ENCODE results near the gene CCRL2. TPM values are rescaled to one million over a fixed set of nuclear protein-coding genes. Genes with fewer than 3 reads are reported as not detected.

Gene CCRL2
- total RNA-seq, 2 experiments from 2014 or later: 4.3 to 4.5 TPM

- Mint-ChIP-seq H3K27ac (no peak overlapping the region), H3K27me3 (peaks cover 6% of the 10 kb centered on the region), H3K4me3 (no peak overlapping the region), H3K4me1 (ENCODE audit: low read depth) (peaks cover 22% of the 10 kb centered on the region), H3K36me3 (ENCODE audit: low read depth) (no peaks in the 10 kb centered on the region), H3K9me3 (no peaks in the 10 kb centered on the region)
- peaks cover 28% of the 10 kb centered on the region for H3K4me1 ChIP-seq (ENCODE audit: insufficient read depth, low read length)
- H3K4me3 ChIP-seq (ENCODE audit: low read length): no peak overlapping the region
- ATAC-seq (ENCODE audit: poor library complexity): no peak
- H3K27ac ChIP-seq (ENCODE audit: low read depth in 1 of 2, low read length in 2 of 2): no peak overlapping the region
- no peak for TF ChIP-seq CTCF (IDR thresholded peaks at IDR 0.05)
- H3K9me3 ChIP-seq (ENCODE audit: control insufficient read depth in 1 of 2, insufficient read depth in 1 of 2, low read length in 2 of 2): no peaks in the 10 kb centered on the region
- no peaks in the 10 kb centered on the region for H3K36me3 ChIP-seq (ENCODE audit: insufficient read depth, low read length)
- ChIA-PET CTCF (no interaction called here), POLR2A (no interaction called here)
- no peaks in the 10 kb centered on the region for H3K27me3 ChIP-seq (ENCODE audit: control insufficient read depth in 1 of 2, insufficient read depth in 2 of 2, low read length in 2 of 2)
- intact Hi-C loops (cut with DNase I, micrococcal nuclease): no loop called here
- DNase-seq: no peak
Measured at GRCh38 chr3:46381625-46382024, 25.4 kb upstream of the CCRL2 start.

- CTCF ChIA-PET: interaction anchor here (0.7 kb wide), 1 partner anchor 20 kb away, joined by 3 read pairs; no protein-coding TSS in a partner anchor
- Histone ChIP-seq H3K4me3 (ENCODE audit: low read length) (no peak overlapping the region), H3K36me3 (ENCODE audit: insufficient read depth, low read length) (no peaks in the 10 kb centered on the region), H3K27me3 (ENCODE audit: control insufficient read depth in 1 of 2, insufficient read depth in 2 of 2, low read length in 2 of 2) (no peaks in the 10 kb centered on the region), H3K27ac (ENCODE audit: low read depth in 1 of 2, low read length in 2 of 2) (no peak overlapping the region), H3K9me3 (ENCODE audit: control insufficient read depth in 1 of 2, insufficient read depth in 1 of 2, low read length in 2 of 2) (no peaks in the 10 kb centered on the region), H3K4me1 (ENCODE audit: insufficient read depth, low read length) (peaks cover 25% of the 10 kb centered on the region)
- no peak for DNase-seq
- no peak overlapping the region for H3K27ac Mint-ChIP-seq
- no peaks in the 10 kb centered on the region for H3K36me3 Mint-ChIP-seq (ENCODE audit: low read depth)
- H3K27me3 Mint-ChIP-seq: peaks cover 6% of the 10 kb centered on the region
- intact Hi-C loops (cut with DNase I, micrococcal nuclease): no loop called here
- no peak overlapping the region for H3K4me3 Mint-ChIP-seq
- peaks cover 19% of the 10 kb centered on the region for H3K4me1 Mint-ChIP-seq (ENCODE audit: low read depth)
- H3K9me3 Mint-ChIP-seq: no peaks in the 10 kb centered on the region
- POLR2A ChIA-PET: no interaction called here
- no peak for TF ChIP-seq CTCF (IDR thresholded peaks at IDR 0.05)
- ATAC-seq (ENCODE audit: poor library complexity): no peak
Measured at GRCh38 chr3:46383211-46383950, 23.7 kb upstream of the CCRL2 start.

GRCh38 chr3:46383951-46384330 lies 23.1 kb upstream of the CCRL2 start:
- no peak overlapping the region for H3K27ac Mint-ChIP-seq
- peaks cover 17% of the 10 kb centered on the region for H3K4me1 Mint-ChIP-seq (ENCODE audit: low read depth)
- ChIA-PET CTCF (no interaction called here), POLR2A (no interaction called here)
- no peaks in the 10 kb centered on the region for H3K36me3 Mint-ChIP-seq (ENCODE audit: low read depth)
- Histone ChIP-seq H3K4me3 (ENCODE audit: low read length) (no peak overlapping the region), H3K9me3 (ENCODE audit: control insufficient read depth in 1 of 2, insufficient read depth in 1 of 2, low read length in 2 of 2) (no peaks in the 10 kb centered on the region), H3K27me3 (ENCODE audit: control insufficient read depth in 1 of 2, insufficient read depth in 2 of 2, low read length in 2 of 2) (no peaks in the 10 kb centered on the region), H3K27ac (ENCODE audit: low read depth in 1 of 2, low read length in 2 of 2) (no peak overlapping the region), H3K4me1 (ENCODE audit: insufficient read depth, low read length) (peaks cover 23% of the 10 kb centered on the region), H3K36me3 (ENCODE audit: insufficient read depth, low read length) (no peaks in the 10 kb centered on the region)
- H3K27me3 Mint-ChIP-seq: peaks cover 6% of the 10 kb centered on the region
- intact Hi-C loops (cut with DNase I, micrococcal nuclease): no loop called here
- H3K4me3 Mint-ChIP-seq: no peak overlapping the region
- no peak for DNase-seq
- TF ChIP-seq CTCF (IDR thresholded peaks at IDR 0.05): no peak
- H3K9me3 Mint-ChIP-seq: no peaks in the 10 kb centered on the region
- ATAC-seq (ENCODE audit: poor library complexity): no peak
